Measurements from ENCODE around the gene ASCC1.
A peak's percentile ranks its signal among the peaks of the same experiment; 100 is the strongest.

Gene ASCC1

GRCh38 chr10:72067463-72068125 is 148.5 kb downstream of the ASCC1 start:
- DNase-seq (ENCODE audit: low read depth, low spot score): no peak

DNA sequence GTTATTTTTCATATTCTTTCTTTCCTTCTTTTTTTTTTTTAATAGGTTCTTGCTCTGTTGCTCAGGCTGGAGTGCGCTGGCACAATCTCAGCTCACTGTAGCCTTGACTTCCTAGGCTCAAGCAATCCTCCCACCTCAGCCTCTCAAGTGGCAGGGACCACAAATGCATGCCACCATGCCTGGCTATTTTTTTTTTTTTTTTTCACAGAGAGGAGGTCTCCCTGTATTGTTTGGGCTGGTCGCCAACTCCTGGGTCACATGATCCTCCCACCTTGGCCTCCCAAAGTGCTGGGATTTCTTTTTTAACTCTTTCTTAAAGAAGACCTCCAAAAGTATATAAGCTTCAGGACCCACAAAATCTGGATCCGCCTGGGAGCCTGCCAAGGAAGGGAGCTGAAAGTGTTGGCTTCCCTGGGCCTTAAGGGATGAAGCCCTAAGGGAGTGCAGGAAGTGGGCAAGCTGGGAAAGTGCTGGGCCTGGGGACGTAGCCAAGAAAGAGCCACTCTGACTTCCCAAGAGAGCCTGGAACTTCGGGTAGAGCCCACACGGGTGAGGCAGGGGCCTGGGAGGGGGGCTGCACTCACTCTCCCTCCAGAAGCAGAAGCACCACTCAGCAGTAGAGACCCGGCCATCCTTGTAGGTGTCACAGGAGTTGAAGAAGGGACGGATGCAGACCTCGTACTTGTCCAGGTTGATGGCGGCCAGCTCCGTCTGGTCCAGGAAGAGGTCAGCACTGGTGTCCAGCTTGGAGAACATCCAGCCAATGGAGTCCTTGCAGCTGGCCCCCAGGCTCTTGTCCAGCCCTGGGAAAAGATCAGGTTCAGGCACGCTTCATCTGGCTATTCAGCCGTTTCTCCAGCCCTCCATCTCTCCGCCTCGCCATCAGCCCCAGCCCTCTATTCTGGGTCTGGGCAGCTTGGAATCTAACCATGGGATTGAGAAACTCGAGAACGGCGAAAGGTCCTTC is 149.5 kb downstream of the ASCC1 start:
- DNase-seq (ENCODE audit: low read depth, low spot score): no peak

DNA sequence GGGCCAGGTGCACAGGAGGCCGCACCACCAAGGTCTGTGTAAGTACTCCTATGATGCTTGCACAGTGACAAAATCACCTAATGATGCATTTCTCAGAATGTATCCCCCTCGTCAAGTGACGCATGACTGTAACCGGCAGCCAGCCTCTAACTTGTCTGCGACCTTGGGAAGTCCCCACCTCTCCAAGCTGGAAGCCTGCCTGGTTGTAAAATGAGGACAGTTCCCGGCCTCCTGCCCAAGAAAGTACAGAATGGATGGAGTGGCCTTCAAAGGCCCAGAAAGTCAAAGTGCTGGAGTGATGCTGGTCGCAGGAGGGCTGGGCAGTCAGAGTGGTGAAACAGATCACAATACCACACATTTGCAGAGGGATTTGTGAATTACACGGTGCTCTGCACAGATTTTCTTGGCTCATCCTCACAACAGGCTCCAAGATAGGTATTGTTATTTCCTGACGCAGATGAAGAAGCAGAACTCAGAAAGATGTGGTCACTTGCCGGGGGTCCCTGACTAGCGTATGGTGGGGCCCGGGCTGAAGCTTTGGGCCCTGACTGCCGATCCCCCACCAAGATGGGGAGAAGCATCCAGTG is 150.5 kb downstream of the ASCC1 start:
- DNase-seq (ENCODE audit: low read depth, low spot score): no peak

GRCh38 chr10:72063703-72064391 is 152.2 kb downstream of the ASCC1 start:
- DNase-seq (ENCODE audit: low read depth, low spot score): no peak

- DNase-seq (ENCODE audit: low read depth, low spot score): no peak
Measured at GRCh38 chr10:72062832-72063702, 153.0 kb downstream of the ASCC1 start.

- no peak for DNase-seq (ENCODE audit: low read depth, low spot score)
Measured at GRCh38 chr10:72062382-72062781, 153.7 kb downstream of the ASCC1 start.

GRCh38 chr10:72061930-72062329 is 154.1 kb downstream of the ASCC1 start:
- DNase-seq (ENCODE audit: low read depth, low spot score): no peak

DNA sequence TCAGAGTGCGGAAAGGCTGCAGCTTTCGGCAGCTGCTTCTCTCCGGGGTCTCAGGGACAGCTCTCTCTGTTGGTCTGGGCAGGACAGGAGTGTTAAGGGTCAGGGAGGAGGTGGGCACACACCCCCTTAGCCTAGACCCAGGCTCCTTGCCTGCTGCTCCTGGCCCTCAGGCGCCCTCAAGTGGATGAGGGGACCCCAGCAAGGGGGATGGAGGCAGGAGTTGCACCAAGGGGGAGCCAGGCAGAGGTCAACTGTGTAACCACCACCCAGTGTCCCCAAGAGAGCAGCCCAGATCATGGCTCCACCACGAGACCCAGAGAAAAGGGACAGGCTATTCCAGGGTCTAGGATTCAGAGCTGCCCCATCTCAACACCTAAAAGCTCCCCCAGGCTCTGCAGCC is 154.6 kb downstream of the ASCC1 start:
- no peak for DNase-seq (ENCODE audit: low read depth, low spot score)

DNA sequence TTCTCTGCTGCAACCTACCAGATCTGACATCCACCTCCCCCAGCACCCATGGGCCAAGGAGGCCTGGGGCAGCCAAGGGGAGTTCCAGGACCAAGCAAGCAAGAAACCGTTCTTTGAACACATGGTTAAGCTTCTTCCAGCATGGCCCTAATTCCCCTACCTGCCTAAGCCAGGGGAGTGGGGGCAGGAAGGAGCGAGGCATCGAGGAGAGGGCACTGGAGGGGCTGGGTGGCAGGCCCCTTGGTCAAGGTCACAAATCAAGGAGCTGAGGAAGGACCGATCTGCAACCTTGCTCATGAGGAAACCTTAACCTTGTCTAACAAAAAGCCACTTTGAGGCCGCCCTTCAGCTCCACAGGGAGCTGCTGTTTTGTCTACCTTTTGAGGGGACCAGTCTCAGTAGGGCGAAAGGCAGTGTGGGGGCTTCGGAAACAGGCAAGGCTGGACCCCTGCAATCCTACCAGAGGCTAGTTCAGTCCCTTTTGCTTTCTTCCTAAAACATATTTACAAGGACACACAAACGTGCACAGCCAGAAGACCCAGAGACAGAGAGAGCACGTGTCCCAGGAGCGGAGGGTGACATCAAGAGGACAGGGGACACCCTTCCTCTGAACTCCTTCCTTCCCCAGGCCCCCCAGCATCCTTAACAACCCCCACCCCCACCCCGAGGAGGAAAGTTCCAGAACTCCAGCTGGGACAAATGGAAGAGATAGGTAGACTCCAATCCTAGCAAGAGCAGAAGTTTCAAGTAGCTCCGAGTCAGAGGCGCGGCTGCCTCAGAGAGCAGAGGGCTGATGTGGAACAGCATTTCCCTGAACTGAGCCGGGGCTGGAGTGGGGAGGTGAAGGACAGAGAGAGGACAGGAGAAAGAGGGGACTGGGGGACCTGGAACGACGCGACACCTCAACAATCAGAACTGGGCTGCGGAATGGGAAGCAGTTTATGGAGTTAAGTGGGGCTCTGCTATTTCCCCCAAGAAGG is 155.9 kb downstream of the ASCC1 start:
- DNase-seq (ENCODE audit: low read depth, low spot score): no peak

- DNase-seq (ENCODE audit: low read depth, low spot score): no peak
Measured at GRCh38 chr10:72058989-72059842, 156.9 kb downstream of the ASCC1 start.

DNA sequence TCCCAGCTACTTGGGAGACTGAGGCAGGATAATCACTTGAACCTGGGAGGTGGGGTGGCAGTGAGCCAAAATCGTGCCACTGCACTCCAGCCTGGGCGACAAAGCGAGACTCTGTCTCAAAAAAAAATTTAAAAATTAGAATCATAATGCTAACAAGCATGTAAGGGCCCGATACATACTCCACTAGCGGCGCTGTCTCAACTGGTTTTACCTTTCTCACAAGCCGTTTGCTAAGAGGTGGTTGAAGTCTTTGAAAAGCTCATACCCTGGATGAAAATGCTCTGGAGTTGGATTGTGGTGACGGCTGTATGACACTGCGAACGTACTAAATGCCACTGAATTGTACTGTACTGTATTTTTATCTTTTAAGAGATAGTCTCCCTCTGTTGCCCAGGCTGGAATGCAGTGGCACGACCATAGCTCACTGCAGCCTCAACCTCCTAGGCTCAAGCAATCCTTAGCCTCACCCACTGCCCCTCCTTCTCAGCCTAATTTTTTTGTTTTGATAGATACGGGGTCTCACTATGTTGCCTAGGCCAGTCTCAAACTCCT is 157.7 kb downstream of the ASCC1 start:
- DNase-seq (ENCODE audit: low read depth, low spot score): no peak

GRCh38 chr10:72056932-72057751 is 158.9 kb downstream of the ASCC1 start:
- DNase-seq (ENCODE audit: low read depth, low spot score): no peak

GRCh38 chr10:72056113-72056512 is 160.0 kb downstream of the ASCC1 start:
- no peak for DNase-seq (ENCODE audit: low read depth, low spot score)

GRCh38 chr10:72053690-72054089 is 162.4 kb downstream of the ASCC1 start:
- DNase-seq (ENCODE audit: low read depth, low spot score): no peak

GRCh38 chr10:72050873-72051272 is 165.2 kb downstream of the ASCC1 start:
- no peak for DNase-seq (ENCODE audit: low read depth, low spot score)

DNA sequence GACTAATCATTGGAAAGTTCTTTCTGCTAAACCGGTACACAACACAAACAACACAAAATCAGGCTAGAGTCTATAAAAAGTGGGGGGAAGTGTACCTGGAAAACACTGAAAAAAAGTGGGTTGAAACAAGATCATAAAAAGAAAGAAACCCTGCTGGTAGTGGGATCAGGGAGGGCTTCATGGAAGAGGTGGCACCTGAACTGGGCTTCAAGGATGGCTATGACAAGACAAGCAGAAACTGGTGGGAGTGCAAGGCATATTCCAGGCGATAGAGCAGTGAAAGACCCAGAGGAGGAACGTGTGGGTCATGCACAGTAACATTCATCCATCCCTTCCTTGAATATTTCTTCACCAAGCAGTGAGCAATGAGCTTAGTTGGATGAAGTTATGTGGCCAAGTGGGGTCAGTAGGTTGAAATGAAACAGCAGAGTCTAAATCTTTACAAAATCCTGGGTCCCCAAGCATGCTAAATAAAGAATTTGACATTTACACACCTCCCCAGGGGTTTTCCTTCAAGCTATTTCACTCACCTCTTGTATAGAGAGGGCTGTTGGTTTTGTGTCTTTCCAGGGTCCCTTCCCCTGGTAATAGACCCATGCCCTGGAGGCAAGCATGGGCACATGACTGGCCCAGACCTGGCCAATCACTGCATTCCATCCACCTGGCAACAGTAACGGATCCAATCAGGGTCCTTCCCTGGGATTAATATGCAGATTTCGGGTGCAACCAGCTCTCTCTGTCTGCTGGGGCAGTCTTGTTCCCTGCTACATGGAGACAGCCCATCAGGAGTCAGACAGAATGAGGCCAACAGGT is 165.9 kb downstream of the ASCC1 start:
- peak; percentile 45 for DNase-seq (ENCODE audit: low read depth, low spot score)

- no peak for DNase-seq (ENCODE audit: low read depth, low spot score)
Measured at GRCh38 chr10:72049472-72049871, 166.6 kb downstream of the ASCC1 start.
